SH-SY5Y (cell line): ENCODE measurements around the gene CNIH1.

Experiments
- GATA2 ChIP-seq: IDR thresholded peaks from 2 replicates; pipeline ENCODE4 v1.6.1; 2011; ENCODE audit warnings: mild to moderate bottlenecking, low read depth, low read length
- GATA3 ChIP-seq: IDR thresholded peaks from 2 replicates; pipeline ENCODE4 v1.6.1; 2011; ENCODE audit warnings: low read depth, mild to moderate bottlenecking, low read length, moderate library complexity

DNA sequence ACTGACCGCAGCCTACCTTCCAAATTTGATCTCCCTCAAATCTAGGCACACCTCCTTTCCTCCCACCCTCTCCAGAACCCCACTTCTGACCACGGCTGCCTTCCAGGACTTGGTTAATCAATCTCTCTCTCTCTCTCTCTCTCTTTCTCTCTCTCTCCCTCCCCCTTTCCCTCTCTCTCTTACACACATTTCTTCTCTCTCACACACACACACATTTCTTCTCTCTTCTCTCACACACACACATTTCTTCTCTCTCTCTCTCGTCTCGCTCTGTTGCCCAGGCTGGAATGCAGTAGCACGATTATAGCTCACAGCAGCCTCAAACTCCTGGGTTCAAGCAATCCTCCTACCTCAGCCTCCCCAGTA lies 48.1 kb upstream of the CNIH1 start:
- TF ChIP-seq GATA2 (no peak), GATA3 (no peak)
